IPS-15b (cell line): ENCODE measurements around the gene SLC16A10.
A peak's percentile ranks its signal among the peaks of the same experiment; 100 is the strongest.

Experiments used
- H3K27me3 ChIP-seq: one replicate; pipeline ENCODE4 v1.6.1; 2013; ENCODE audit warnings: low read length; ENCODE audit not compliant: control insufficient read depth, insufficient read depth
- H3K36me3 ChIP-seq: one replicate; pipeline ENCODE4 v1.6.1; 2013; ENCODE audit warnings: low read length; ENCODE audit not compliant: control insufficient read depth, insufficient read depth
- H3K4me1 ChIP-seq: one replicate; pipeline ENCODE4 v1.6.1; 2013; ENCODE audit warnings: mild to moderate bottlenecking, low read length; ENCODE audit not compliant: control insufficient read depth, insufficient read depth
- H3K4me3 ChIP-seq: one replicate; pipeline ENCODE4 v1.5.1; 2013; ENCODE audit warnings: low read depth, low read length
- H3K9ac ChIP-seq: one replicate; pipeline ENCODE4 v1.6.1; 2013; ENCODE audit warnings: low read depth, mild to moderate bottlenecking, low read length
- H3K9me3 ChIP-seq: one replicate; pipeline ENCODE4 v1.6.1; 2013; ENCODE audit warnings: mild to moderate bottlenecking, low read length; ENCODE audit not compliant: control insufficient read depth, insufficient read depth

Gene SLC16A10

DNA sequence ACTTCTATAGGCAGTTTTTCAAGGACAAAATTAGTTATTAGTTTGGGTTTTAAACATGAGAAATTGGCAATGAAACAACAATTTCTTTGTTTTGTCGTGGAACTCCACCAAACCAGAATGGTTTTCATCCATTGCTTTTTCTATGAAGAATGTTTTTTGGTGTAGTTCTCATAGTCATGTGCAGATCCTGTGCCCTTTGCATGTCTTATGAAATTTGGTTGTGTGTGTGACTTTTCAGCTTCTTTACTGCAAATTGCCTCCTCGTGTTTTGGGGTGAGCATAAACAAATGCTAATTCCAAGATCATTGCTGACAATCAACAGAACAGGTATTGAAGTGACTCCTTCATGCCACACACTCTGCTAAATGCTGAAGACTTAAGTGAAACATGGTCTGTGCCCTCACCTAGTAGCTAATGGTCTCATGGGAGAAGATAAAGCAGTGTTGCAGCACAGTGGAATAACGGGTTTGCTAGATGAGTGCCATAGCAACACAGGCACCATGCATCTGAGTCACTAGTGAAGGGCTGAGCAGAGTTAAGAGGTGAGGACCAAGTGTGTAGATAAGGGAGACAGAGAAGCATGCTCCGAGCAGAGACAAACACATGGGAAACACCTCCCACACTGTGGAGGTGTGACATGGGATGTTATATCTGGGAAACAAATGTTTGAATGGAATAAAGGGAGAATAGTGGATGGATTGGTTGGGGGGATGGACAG, 120.0 kb downstream of the SLC16A10 start:
- no peaks in the 10 kb centered on the region for H3K4me1 ChIP-seq
- no peaks in the 10 kb centered on the region for H3K36me3 ChIP-seq
- no peaks in the 10 kb centered on the region for H3K27me3 ChIP-seq
- H3K9me3 ChIP-seq, result no peaks in the 10 kb centered on the region
- no peak overlapping the region for H3K4me3 ChIP-seq
- H3K9ac ChIP-seq, result no peak overlapping the region

GRCh38 chr6:111208933-111209332, 121.6 kb downstream of the SLC16A10 start:
- Histone ChIP-seq H3K4me3 (no peak overlapping the region), H3K36me3 (no peaks in the 10 kb centered on the region)

GRCh38 chr6:111210194-111210728, 123.0 kb downstream of the SLC16A10 start:
- Histone ChIP-seq H3K9me3 (no peaks in the 10 kb centered on the region), H3K9ac (no peak overlapping the region), H3K27me3 (no peaks in the 10 kb centered on the region), H3K4me3 (no peak overlapping the region), H3K4me1 (no peaks in the 10 kb centered on the region), H3K36me3 (no peaks in the 10 kb centered on the region)

More at GRCh38 chr6:111208933-111209332, 121.6 kb downstream of the SLC16A10 start:
- H3K9ac ChIP-seq, result no peak overlapping the region
- no peaks in the 10 kb centered on the region for H3K9me3 ChIP-seq
- H3K27me3 ChIP-seq, result no peaks in the 10 kb centered on the region
- H3K4me1 ChIP-seq, result no peaks in the 10 kb centered on the region

GRCh38 chr6:111211411-111212030, 124.2 kb downstream of the SLC16A10 start:
- no peaks in the 10 kb centered on the region for H3K4me1 ChIP-seq
- peak overlapping the region; percentile 28 for H3K9ac ChIP-seq
- H3K36me3 ChIP-seq, result no peaks in the 10 kb centered on the region

DNA sequence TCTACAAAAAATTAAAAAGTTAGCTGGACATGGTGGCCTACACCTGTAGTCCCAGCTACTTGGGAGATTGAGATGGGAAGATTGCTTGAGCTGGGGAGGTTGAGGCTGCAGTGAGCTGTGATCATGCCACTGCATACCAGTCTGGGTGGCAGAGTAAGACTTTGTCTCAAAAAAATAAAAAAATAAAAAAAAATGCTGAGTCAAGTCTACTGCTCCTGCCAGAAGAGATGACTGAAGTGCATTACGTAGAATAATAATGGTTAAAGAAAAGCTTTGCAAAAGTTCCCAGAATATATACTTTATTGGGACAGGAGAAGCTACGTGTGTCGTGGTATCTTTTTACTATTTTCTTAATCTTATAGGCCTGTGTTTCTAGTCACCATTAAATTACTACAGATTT, 125.3 kb downstream of the SLC16A10 start:
- Histone ChIP-seq H3K9me3 (no peaks in the 10 kb centered on the region), H3K4me3 (no peak overlapping the region), H3K27me3 (no peaks in the 10 kb centered on the region), H3K9ac (no peak overlapping the region), H3K4me1 (no peaks in the 10 kb centered on the region), H3K36me3 (no peaks in the 10 kb centered on the region)

More at GRCh38 chr6:111211411-111212030, 124.2 kb downstream of the SLC16A10 start:
- Histone ChIP-seq H3K4me3 (no peak overlapping the region), H3K27me3 (no peaks in the 10 kb centered on the region), H3K9me3 (no peaks in the 10 kb centered on the region)

DNA sequence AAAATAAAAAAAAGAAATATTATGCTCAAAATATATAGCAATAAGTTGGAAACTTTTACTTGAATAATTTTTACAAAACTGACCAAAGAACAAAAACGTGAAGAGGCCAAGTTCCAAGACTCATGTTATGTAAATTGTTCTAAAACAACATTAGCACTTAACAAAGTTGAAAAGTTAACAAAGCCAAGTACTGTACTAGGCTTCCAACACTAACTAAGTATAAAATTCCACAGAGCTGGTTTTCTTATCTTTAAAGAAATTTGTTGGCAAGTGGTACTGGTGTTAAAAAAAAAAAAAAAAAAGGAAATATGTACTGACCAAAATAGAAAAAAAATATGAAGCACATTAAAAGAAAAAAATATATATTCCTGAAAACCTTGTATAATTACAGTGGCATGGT, 127.8 kb downstream of the SLC16A10 start:
- no peaks in the 10 kb centered on the region for H3K9me3 ChIP-seq
- no peak overlapping the region for H3K4me3 ChIP-seq
- H3K27me3 ChIP-seq, result no peaks in the 10 kb centered on the region
- no peaks in the 10 kb centered on the region for H3K36me3 ChIP-seq
- no peak overlapping the region for H3K9ac ChIP-seq
- no peaks in the 10 kb centered on the region for H3K4me1 ChIP-seq

- Histone ChIP-seq H3K36me3 (no peaks in the 10 kb centered on the region), H3K9me3 (no peaks in the 10 kb centered on the region), H3K27me3 (no peaks in the 10 kb centered on the region), H3K4me1 (no peaks in the 10 kb centered on the region), H3K9ac (no peak overlapping the region), H3K4me3 (no peak overlapping the region)
These were observed 132.5 kb downstream of the SLC16A10 start for GRCh38 chr6:111219785-111220184.

DNA sequence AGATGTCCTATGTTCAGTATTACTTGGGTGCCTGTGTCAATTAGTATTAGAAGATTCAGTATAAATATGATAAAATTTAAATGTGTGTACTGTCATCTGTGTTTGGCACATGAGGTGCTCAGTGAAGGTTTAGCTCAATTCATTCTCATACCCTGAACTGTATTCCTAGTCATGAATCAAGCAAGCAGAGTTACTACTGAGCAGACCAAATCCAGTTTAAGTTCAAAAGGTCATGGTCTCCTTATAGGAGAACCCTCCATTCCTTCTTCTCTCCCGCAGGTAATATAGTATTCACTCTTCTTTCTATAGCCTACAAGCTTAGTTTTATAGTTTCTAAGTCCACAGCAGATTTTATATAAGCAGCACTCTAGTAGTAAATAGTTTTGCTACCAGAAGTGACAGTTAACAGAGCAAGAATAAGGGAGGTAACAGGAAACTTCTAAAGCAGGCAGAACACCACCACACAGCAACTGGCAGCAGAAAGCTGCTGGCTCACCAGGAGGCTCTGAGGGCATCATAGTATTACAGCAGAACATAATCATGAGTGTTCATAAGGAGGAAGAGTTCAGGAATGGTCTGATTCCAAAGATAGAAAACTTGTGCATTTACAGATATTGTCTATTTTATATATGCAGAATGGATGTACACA, 133.2 kb downstream of the SLC16A10 start:
- Histone ChIP-seq H3K9ac (no peak overlapping the region), H3K9me3 (no peaks in the 10 kb centered on the region), H3K4me1 (peaks cover under 1% of the 10 kb centered on the region), H3K36me3 (no peaks in the 10 kb centered on the region), H3K27me3 (no peaks in the 10 kb centered on the region), H3K4me3 (no peak overlapping the region)

DNA sequence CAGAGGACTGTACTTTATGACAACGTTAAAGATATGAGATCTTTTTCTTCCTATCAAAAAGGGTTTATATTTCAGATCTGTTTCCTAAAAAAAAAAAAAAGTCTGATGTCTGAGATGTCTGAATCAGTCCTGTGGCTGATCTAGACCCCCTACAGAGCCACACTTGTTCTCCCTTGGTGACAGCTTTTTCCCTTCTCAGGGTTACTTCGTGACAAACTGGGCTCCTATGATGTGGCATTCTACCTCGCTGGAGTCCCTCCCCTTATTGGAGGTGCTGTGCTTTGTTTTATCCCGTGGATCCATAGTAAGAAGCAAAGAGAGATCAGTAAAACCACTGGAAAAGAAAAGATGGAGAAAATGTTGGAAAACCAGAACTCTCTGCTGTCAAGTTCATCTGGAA, 134.5 kb downstream of the SLC16A10 start:
- no peak overlapping the region for H3K4me3 ChIP-seq
- no peaks in the 10 kb centered on the region for H3K27me3 ChIP-seq
- H3K9ac ChIP-seq, result no peak overlapping the region
- H3K4me1 ChIP-seq, result peaks cover 10% of the 10 kb centered on the region
- H3K36me3 ChIP-seq, result no peaks in the 10 kb centered on the region
- no peaks in the 10 kb centered on the region for H3K9me3 ChIP-seq

GRCh38 chr6:111222341-111222740, 135.0 kb downstream of the SLC16A10 start:
- Histone ChIP-seq H3K9me3 (no peaks in the 10 kb centered on the region), H3K36me3 (no peaks in the 10 kb centered on the region), H3K4me1 (peaks cover 10% of the 10 kb centered on the region), H3K4me3 (no peak overlapping the region), H3K27me3 (no peaks in the 10 kb centered on the region), H3K9ac (no peak overlapping the region)

DNA sequence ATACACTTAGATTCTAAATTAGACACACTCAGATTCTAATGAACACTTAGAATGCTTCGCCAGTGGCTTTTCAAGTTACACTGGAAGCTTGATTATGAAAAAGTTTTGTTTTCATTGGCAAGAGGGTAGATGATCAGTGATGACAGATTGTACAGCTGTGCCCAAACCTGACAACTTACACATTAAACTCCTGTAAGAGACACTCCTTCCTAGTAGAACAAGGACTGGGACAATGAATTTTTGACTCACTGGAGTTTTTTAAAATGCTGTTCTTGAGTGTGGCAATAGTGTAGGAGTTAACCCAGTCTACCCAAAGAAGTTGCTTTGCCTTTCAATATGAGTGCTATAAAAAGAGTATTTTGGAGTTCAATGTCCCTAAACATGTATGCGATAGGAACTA, 140.8 kb downstream of the SLC16A10 start:
- Histone ChIP-seq H3K4me3 (no peak overlapping the region), H3K4me1 (peaks cover 13% of the 10 kb centered on the region), H3K9ac (no peak overlapping the region), H3K9me3 (no peaks in the 10 kb centered on the region), H3K27me3 (no peaks in the 10 kb centered on the region), H3K36me3 (no peaks in the 10 kb centered on the region)
